ENCODE results near the gene MUC4.
"Not testable (repeated sequence)": the region's sequence is repeated elsewhere in the genome, so short reads cannot be mapped to it uniquely, and the experiment has no call there.

MUC4 gene

DNA sequence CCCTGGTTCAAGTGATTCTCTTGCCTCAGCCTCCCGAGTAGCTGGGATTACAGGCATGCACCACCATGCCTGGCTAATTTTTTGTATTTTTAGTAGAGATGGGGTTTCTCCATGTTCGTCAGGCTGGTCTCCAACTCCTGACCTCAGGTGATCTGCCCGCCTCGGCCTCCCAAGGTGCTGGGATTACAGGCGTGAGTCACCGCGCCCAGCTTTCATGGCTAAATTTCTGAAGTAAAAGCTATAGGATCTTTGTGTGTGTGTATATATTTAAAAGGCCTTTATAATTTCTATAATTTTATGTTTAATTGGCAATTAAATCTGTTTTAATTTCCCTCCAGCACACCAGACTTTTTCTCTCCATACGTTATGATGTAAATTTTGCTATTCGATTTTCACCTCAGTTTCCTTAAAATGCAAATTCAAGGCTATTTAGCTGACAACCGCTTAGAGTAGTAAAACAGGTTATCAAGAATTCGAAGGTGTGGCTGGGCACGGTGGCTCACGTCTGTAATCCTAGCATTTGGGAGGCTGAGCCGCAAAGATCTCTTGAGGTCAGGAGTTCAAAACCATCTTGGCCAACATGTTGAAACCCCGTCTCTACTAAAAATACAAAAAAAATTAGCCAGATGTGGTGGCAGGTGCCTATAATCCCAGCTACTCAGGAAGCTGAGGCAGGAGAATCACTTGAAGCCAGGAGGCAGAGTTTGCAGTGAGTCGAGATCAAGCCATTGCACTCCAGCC lies 92.0 kb downstream of the MUC4 start:
- H3K9me3 Mint-ChIP-seq; H3K36me3 Mint-ChIP-seq (ENCODE audit: low read depth); H3K27me3 Mint-ChIP-seq (ENCODE audit: low read depth); H3K27ac Mint-ChIP-seq; H3K4me3 Mint-ChIP-seq; H3K4me1 Mint-ChIP-seq: not testable (repeated sequence)

GRCh38 chr3:195718477-195718984 lies 93.2 kb downstream of the MUC4 start:
- Mint-ChIP-seq H3K4me3 (no peak overlapping the region), H3K36me3 (ENCODE audit: low read depth) (peaks cover 13% of the 10 kb centered on the region), H3K27me3 (ENCODE audit: low read depth) (peaks cover 6% of the 10 kb centered on the region), H3K27ac (no peak overlapping the region), H3K9me3 (peaks cover 7% of the 10 kb centered on the region), H3K4me1 (no peaks in the 10 kb centered on the region)
- TF ChIP-seq, protein P1, sequence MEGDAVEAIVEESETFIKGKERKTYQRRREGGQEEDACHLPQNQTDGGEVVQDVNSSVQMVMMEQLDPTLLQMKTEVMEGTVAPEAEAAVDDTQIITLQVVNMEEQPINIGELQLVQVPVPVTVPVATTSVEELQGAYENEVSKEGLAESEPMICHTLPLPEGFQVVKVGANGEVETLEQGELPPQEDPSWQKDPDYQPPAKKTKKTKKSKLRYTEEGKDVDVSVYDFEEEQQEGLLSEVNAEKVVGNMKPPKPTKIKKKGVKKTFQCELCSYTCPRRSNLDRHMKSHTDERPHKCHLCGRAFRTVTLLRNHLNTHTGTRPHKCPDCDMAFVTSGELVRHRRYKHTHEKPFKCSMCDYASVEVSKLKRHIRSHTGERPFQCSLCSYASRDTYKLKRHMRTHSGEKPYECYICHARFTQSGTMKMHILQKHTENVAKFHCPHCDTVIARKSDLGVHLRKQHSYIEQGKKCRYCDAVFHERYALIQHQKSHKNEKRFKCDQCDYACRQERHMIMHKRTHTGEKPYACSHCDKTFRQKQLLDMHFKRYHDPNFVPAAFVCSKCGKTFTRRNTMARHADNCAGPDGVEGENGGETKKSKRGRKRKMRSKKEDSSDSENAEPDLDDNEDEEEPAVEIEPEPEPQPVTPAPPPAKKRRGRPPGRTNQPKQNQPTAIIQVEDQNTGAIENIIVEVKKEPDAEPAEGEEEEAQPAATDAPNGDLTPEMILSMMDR (IDR thresholded peaks at IDR 0.05; ENCODE audit: unreplicated experiment in 3 of 3) = no peak

DNA sequence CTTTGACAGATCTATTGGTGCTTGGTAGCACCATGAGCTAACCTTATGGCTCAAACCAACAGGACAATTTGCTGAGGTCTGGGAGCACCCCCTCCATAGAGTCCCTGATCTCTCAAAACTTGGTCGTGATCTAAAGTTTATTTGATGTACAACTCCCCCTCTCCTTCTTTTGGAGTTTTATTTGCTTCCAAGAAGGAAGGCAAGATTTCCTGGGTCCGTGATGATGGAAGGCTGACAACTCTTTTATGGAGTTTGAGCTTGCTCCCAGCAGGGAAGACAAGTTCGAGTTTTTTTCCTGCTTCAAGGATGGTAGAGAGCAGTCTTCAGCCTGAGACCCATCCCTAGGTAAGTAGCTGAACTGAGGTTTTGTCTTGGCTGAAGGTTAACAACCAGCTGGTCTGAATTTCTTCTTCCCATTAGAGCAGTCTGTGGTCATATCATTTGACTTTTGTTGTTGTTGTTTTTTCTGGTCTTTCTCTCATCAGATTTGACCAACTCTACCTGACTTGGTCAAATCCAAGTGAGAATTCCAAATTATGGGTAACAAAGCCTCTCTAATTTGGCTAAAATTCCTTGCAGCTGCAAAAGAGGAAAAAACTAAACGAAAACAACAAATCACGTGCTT lies 93.8 kb downstream of the MUC4 start:
- Mint-ChIP-seq H3K4me3 (no peak overlapping the region), H3K36me3 (ENCODE audit: low read depth) (peaks cover 13% of the 10 kb centered on the region), H3K27me3 (ENCODE audit: low read depth) (peaks cover 6% of the 10 kb centered on the region), H3K27ac (no peak overlapping the region), H3K4me1 (no peaks in the 10 kb centered on the region), H3K9me3 (peaks cover 7% of the 10 kb centered on the region)
- TF ChIP-seq, protein P1 (IDR thresholded peaks at IDR 0.05; ENCODE audit: unreplicated experiment in 3 of 3) = no peak

- Mint-ChIP-seq H3K4me1 (no peaks in the 10 kb centered on the region), H3K27ac (no peak overlapping the region), H3K9me3 (peaks cover 7% of the 10 kb centered on the region), H3K27me3 (ENCODE audit: low read depth) (peaks cover 6% of the 10 kb centered on the region), H3K36me3 (ENCODE audit: low read depth) (peaks cover 13% of the 10 kb centered on the region), H3K4me3 (no peak overlapping the region)
- TF ChIP-seq, protein P1 (IDR thresholded peaks at IDR 0.05; ENCODE audit: unreplicated experiment in 3 of 3) = no peak
These were observed 94.3 kb downstream of the MUC4 start for GRCh38 chr3:195717416-195717815.

- Mint-ChIP-seq H3K27me3 (ENCODE audit: low read depth) (peaks cover 6% of the 10 kb centered on the region), H3K27ac (no peak overlapping the region), H3K4me1 (no peaks in the 10 kb centered on the region), H3K9me3 (peaks cover 7% of the 10 kb centered on the region), H3K36me3 (ENCODE audit: low read depth) (peaks cover 21% of the 10 kb centered on the region), H3K4me3 (no peak overlapping the region)
- TF ChIP-seq, protein P1 (IDR thresholded peaks at IDR 0.05; ENCODE audit: unreplicated experiment in 3 of 3) = no peak
These were observed 96.0 kb downstream of the MUC4 start for GRCh38 chr3:195715583-195716266.

GRCh38 chr3:195715134-195715533 lies 96.6 kb downstream of the MUC4 start:
- Mint-ChIP-seq H3K27me3 (ENCODE audit: low read depth) (peaks cover 6% of the 10 kb centered on the region), H3K4me1 (no peaks in the 10 kb centered on the region), H3K4me3 (no peak overlapping the region), H3K27ac (no peak overlapping the region), H3K9me3 (peaks cover 7% of the 10 kb centered on the region), H3K36me3 (ENCODE audit: low read depth) (peaks cover 27% of the 10 kb centered on the region)
- TF ChIP-seq, protein P1 (IDR thresholded peaks at IDR 0.05; ENCODE audit: unreplicated experiment in 3 of 3) = no peak
